HG03159 (cell line): ENCODE measurements around the gene LTBP2.
"Not testable (repeated sequence)": the region's sequence is repeated elsewhere in the genome, so short reads cannot be mapped to it uniquely, and the experiment has no call there.

Experiments
- ATAC-seq: cut with Tn5 transposase; IDR thresholded peaks from one replicate; pipeline ENCODE4 v1.9.1; 2021; ENCODE audit warnings: mild to moderate bottlenecking, moderate library complexity; ENCODE audit not compliant: unreplicated experiment

The LTBP2 gene

DNA sequence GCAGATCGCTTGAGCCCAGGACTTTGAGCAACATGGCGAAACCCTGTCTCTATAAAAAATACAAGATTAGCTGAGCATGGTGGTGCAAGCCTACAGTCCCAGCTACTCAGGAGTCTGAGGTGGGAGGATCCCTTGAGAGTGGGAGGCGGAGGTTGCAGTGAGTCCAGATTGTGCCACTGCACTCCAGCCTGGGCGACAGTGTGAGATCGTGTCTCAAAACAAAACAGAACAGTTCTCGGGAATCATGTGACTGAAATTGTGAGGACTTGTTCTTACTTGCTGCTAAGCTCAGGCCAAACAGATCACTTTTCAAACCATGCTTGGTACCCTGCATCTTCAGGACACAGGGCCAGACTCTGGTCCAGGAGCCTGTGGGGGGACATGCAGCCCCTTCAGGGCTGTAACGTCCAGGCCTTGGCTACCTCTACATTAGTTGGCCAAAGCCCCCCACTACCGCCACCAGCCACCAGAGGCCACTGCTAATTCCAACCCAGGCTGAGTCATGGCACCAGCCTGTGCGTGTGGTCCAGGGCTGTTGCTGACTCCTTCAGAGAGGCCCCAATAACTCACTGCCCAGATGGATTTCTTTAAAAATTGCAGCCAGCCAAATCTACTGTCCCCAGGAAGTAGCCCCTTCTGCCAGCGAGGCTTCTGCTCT, 152.6 kb downstream of the LTBP2 start:
- ATAC-seq: peak; percentile 58

GRCh38 chr14:74457565-74457895, 154.5 kb downstream of the LTBP2 start:
- ATAC-seq: no peak

DNA sequence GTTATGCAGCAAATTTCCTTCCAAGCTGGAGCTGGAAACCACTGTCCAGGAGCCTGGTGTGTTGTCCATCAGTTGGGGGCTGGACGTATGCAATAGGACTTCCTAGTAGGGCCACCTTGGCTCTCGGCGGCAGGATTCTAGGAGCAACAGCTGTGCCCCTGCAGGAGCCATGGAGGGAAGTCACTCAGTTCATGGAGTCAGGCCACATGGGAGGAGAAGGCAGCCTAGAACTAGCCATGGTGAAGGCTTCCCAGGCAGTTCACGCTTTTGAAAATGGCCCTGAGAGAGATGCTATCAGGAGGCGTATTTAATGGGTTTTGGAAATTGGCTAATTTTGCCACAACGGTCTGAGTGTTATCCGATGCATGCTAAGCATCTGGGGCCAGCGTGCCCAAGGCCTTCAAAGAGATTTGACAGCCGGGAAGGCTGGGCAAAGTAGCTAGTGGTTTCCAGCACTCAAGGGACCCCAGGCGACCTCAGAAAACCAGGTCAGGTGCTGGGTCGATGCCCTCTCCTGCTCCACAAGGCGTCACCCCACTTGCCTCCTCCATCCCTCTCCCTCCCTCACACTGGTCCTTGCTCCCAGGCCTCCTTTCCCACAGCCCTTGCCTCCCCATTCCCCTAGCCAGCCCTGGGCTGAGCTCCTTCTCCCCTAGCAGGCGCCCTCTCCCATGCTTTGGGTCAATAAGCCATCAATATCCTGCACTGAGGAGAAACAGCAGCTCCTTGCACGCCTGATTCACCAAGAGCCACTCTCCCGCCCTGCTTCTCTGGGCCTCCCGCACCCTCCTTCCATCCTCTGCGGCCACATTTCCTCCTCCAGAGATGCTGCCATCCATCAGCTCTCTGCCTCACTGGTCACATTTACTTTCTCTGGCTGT, 155.1 kb downstream of the LTBP2 start:
- ATAC-seq: no peak

- not testable (repeated sequence) for ATAC-seq
Measured at GRCh38 chr14:74454397-74454796, 157.6 kb downstream of the LTBP2 start.
